Osteoblast (primary cell): Measurements from ENCODE around the gene AKR1A1. TPM values are rescaled to one million over a fixed set of nuclear protein-coding genes. Genes with fewer than 3 reads are reported as not detected.

ENCODE experiments used
- DNase-seq: peaks from one replicate; pipeline ENCODE4 v3.0.0; 2011; ENCODE audit warnings: low spot score, mixed read lengths; ENCODE audit not compliant: insufficient read length; ENCODE audit errors: missing footprints
- H2AFZ ChIP-seq: 2 replicates; pipeline ENCODE4 v1.6.0; 2011; ENCODE audit warnings: mild to moderate bottlenecking, low read length
- H3K27ac ChIP-seq: 2 replicates; pipeline ENCODE4 v1.5.1; 2011; ENCODE audit warnings: mild to moderate bottlenecking, low read depth, low read length, moderate library complexity
- H3K27me3 ChIP-seq: 2 replicates; pipeline ENCODE4 v1.6.0; 2012; ENCODE audit warnings: mild to moderate bottlenecking, control low read depth, inconsistent platforms, low read length, moderate library complexity; ENCODE audit not compliant: insufficient read depth
- H3K36me3 ChIP-seq: 2 replicates; pipeline ENCODE4 v1.5.1; 2011; ENCODE audit warnings: mild to moderate bottlenecking, low read length, control low read depth, moderate library complexity; ENCODE audit not compliant: insufficient read depth
- H3K4me1 ChIP-seq: 2 replicates; pipeline ENCODE4 v1.5.1; 2011; ENCODE audit warnings: mild to moderate bottlenecking, low read length, control low read depth, moderate library complexity; ENCODE audit not compliant: insufficient read depth
- H3K4me2 ChIP-seq: 2 replicates; pipeline ENCODE4 v1.6.0; 2011; ENCODE audit warnings: mild to moderate bottlenecking, low read length; ENCODE audit not compliant: insufficient read depth
- H3K4me3 ChIP-seq: fragments of 200-600 bp; sonication (generic); 3 replicates; pipeline ENCODE4 v1.5.1; 2012; ENCODE audit warnings: mild to moderate bottlenecking, low read length, inconsistent platforms; ENCODE audit not compliant: insufficient read depth
- H3K79me2 ChIP-seq: 2 replicates; pipeline ENCODE4 v1.6.0; 2012; ENCODE audit warnings: mild to moderate bottlenecking, low read length, control low read depth, inconsistent platforms; ENCODE audit not compliant: insufficient read depth
- H3K9me3 ChIP-seq: 2 replicates; pipeline ENCODE4 v1.5.1; 2011; ENCODE audit warnings: low read depth, low read length, control low read depth
- H4K20me1 ChIP-seq: 2 replicates; pipeline ENCODE4 v1.6.0; 2012; ENCODE audit warnings: mild to moderate bottlenecking, low read length, control low read depth; ENCODE audit not compliant: insufficient read depth
- CTCF ChIP-seq: IDR thresholded peaks from 2 replicates; pipeline ENCODE4 v1.5.1; 2011; ENCODE audit warnings: mild to moderate bottlenecking, low read depth, low read length, moderate library complexity; ENCODE audit errors: extremely low read depth
- total RNA-seq: library from RNA; depleted of rRNA; stranded (reverse); fragments of >200 nt; gene quantifications from 2 replicates; pipeline ENCODE4 v1.2.3, GENCODE V29; 2012

The AKR1A1 gene
- total RNA-seq, 1 donor = 136 TPM

GRCh38 chr1:45543581-45544417 lies 6.8 kb upstream of the AKR1A1 start:
- peaks cover 7% of the 10 kb centered on the region for H3K4me1 ChIP-seq
- H3K4me2 ChIP-seq = peak overlapping the region; percentile 84
- H3K4me3 ChIP-seq = peak overlapping the region; percentile 55
- no peaks in the 10 kb centered on the region for H3K9me3 ChIP-seq
- no peak for TF ChIP-seq CTCF
- no peaks in the 10 kb centered on the region for H4K20me1 ChIP-seq
- H2AFZ ChIP-seq = peak overlapping the region; percentile 75
- H3K36me3 ChIP-seq = no peaks in the 10 kb centered on the region
- H3K27me3 ChIP-seq = no peaks in the 10 kb centered on the region
- H3K79me2 ChIP-seq = no peaks in the 10 kb centered on the region
- DNase-seq = no peak
- no peak overlapping the region for H3K27ac ChIP-seq

- H3K27me3 ChIP-seq = no peaks in the 10 kb centered on the region
- no peak for TF ChIP-seq CTCF
- no peaks in the 10 kb centered on the region for H3K9me3 ChIP-seq
- H3K27ac ChIP-seq = no peak overlapping the region
- H3K4me3 ChIP-seq = no peak overlapping the region
- no peaks in the 10 kb centered on the region for H3K79me2 ChIP-seq
- peaks cover 7% of the 10 kb centered on the region for H3K4me1 ChIP-seq
- H4K20me1 ChIP-seq = no peaks in the 10 kb centered on the region
- DNase-seq = no peak
- H2AFZ ChIP-seq = no peak overlapping the region
- H3K36me3 ChIP-seq = no peaks in the 10 kb centered on the region
- no peak overlapping the region for H3K4me2 ChIP-seq
These were observed 6.1 kb upstream of the AKR1A1 start for GRCh38 chr1:45544530-45544929.

- no peak for DNase-seq
- Histone ChIP-seq H3K27ac (no peak overlapping the region), H3K36me3 (no peaks in the 10 kb centered on the region), H3K4me3 (no peak overlapping the region), H3K9me3 (no peaks in the 10 kb centered on the region), H3K4me1 (peaks cover 7% of the 10 kb centered on the region), H3K4me2 (no peak overlapping the region), H3K79me2 (no peaks in the 10 kb centered on the region), H4K20me1 (no peaks in the 10 kb centered on the region), H3K27me3 (no peaks in the 10 kb centered on the region), H2AFZ (peak overlapping the region; percentile 53)
- no peak for TF ChIP-seq CTCF
These were observed 5.6 kb upstream of the AKR1A1 start for GRCh38 chr1:45545019-45545493.

GRCh38 chr1:45545553-45546310 lies 4.9 kb upstream of the AKR1A1 start:
- no peak for TF ChIP-seq CTCF
- no peak for DNase-seq
- no peaks in the 10 kb centered on the region for H3K27me3 ChIP-seq
- no peak overlapping the region for H3K27ac ChIP-seq
- H3K36me3 ChIP-seq = no peaks in the 10 kb centered on the region
- no peaks in the 10 kb centered on the region for H3K9me3 ChIP-seq
- H3K79me2 ChIP-seq = peaks cover 5% of the 10 kb centered on the region
- H3K4me3 ChIP-seq = no peak overlapping the region
- H2AFZ ChIP-seq = peak overlapping the region; percentile 53
- peaks cover 10% of the 10 kb centered on the region for H3K4me1 ChIP-seq
- H4K20me1 ChIP-seq = no peaks in the 10 kb centered on the region
- H3K4me2 ChIP-seq = no peak overlapping the region
